ENCODE data around the gene FOXJ2. TPM values are rescaled to one million over a fixed set of nuclear protein-coding genes. Genes with fewer than 3 reads are reported as not detected.
A peak's percentile ranks its signal among the peaks of the same experiment; 100 is the strongest.
"Not testable (repeated sequence)": the region's sequence is repeated elsewhere in the genome, so short reads cannot be mapped to it uniquely, and the experiment has no call there.

Gene FOXJ2
- total RNA-seq, 6 experiments from 2014 or later = 4.4 to 5.7 (median 4.8) TPM

DNA sequence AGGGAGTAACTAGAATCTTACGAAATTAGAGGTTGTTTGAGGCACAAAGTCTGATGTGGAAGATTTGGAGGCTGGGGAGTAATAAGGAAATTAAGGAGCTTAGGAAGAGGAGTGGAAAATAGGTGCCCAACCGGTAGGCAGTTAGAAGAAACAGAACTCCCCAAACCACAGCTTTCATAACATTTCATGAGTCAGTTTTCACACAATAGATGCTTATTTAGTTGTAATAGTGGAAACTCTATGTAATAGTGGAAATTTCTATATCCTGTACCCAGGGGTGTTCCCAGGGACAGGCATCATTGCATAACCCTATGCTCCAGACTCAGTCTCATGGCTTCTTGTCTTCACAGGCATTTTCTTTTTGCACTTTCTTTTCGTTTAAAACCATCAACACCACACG lies 25.3 kb downstream of the FOXJ2 start:
- 49% methylated on average over 4 of the region's 4 CpGs for WGBS (ENCODE audit: insufficient coverage, low coverage, low lambda C conversion rate, missing lambda C conversion rate)
- no peaks in the 10 kb centered on the region for H3K27me3 ChIP-seq
- TF ChIP-seq POLR2A (IDR thresholded peaks at IDR 0.05) = no peak
- no peak for TF ChIP-seq CTCF (IDR thresholded peaks at IDR 0.05)
- DNase-seq (no peak), ATAC-seq (peak; percentile 23 to 68 (median 36))
- intact Hi-C loops (cut with DNase I) = no loop called here
- H3K9me3 ChIP-seq = no peaks in the 10 kb centered on the region
- H3K36me3 ChIP-seq = peaks cover 0 to 10% (median 5%) of the 10 kb centered on the region in 4 donors
- H3K27ac ChIP-seq = no peak overlapping the region
- no peak overlapping the region for H3K4me3 ChIP-seq
- no peaks in the 10 kb centered on the region for H3K4me1 ChIP-seq

- intact Hi-C loops (cut with DNase I) = no loop called here
- Histone ChIP-seq H3K27me3 (no peaks in the 10 kb centered on the region), H3K9me3 (no peaks in the 10 kb centered on the region), H3K4me3 (no peak overlapping the region), H3K4me1 (no peaks in the 10 kb centered on the region), H3K36me3 (peaks cover 0 to 4% (median under 1%) of the 10 kb centered on the region in 4 donors), H3K27ac (no peak overlapping the region)
- 41% methylated on average over 5 of the region's 6 CpGs for WGBS (ENCODE audit: insufficient coverage, low coverage, low lambda C conversion rate, missing lambda C conversion rate)
- no peak for DNase-seq
- no peak for ATAC-seq
- TF ChIP-seq CTCF (IDR thresholded peaks at IDR 0.05) (no peak), POLR2A (IDR thresholded peaks at IDR 0.05) (no peak)
Observed at GRCh38 chr12:8058506-8058905, 26.0 kb downstream of the FOXJ2 start.

- intact Hi-C loops (cut with DNase I) = no loop called here
- TF ChIP-seq CTCF (IDR thresholded peaks at IDR 0.05) (no peak), POLR2A (IDR thresholded peaks at IDR 0.05) (no peak)
- H3K27ac ChIP-seq = no peak overlapping the region
- H3K4me1 ChIP-seq = no peaks in the 10 kb centered on the region
- H3K4me3 ChIP-seq = peak overlapping the region in 1 of 3 donors; percentile 11
- ATAC-seq (no peak), DNase-seq (no peak)
- no peaks in the 10 kb centered on the region for H3K27me3 ChIP-seq
- H3K9me3 ChIP-seq = no peaks in the 10 kb centered on the region
- H3K36me3 ChIP-seq = no peaks in the 10 kb centered on the region
Observed at GRCh38 chr12:8064131-8064530, 31.6 kb downstream of the FOXJ2 start.

DNA sequence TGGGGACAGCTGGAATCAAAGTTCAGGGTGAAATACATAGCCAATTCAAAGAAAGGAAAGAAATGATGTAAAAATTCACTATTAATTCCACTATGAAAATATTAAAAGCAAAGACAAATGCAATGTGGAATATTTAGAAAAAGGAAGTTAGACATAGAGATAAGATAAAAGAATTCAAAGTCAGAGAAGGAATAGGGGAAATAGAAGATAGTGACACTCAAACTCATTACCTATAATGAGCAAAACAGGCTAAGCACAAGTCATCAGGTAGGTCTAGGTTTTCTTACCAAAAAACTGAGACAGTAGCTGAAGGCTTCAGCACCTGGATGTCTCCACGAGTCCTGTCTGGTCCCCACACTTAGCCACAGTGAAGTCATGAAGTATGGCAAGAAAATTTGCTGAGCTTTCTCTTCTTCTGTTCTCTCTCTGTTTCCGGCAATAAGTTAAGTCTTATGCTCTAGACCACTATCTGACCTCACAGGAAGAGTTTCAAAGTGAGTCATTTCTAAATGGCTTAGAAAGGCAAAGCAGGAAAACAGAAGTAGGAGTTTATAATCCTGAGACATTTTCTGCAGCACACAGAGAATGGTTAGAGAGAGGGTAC lies 33.6 kb downstream of the FOXJ2 start, which contains the start of gene C3AR1:
Gene C3AR1, minus strand, starts transcription at position 369 of the 604 bp plus-strand sequence. CDS start 6,174 bp downstream, outside the sequence.
- Histone ChIP-seq H3K4me1 (no peaks in the 10 kb centered on the region), H3K4me3 (peak within 1 kb of the TSS in 1 of 3 donors; percentile 11), H3K9me3 (no peaks in the 10 kb centered on the region), H3K27me3 (no peaks in the 10 kb centered on the region), H3K36me3 (no peaks in the 10 kb centered on the region), H3K27ac (peak within 1 kb of the TSS in 2 of 3 donors; percentile 20 to 42)
- no peak for TF ChIP-seq CTCF (IDR thresholded peaks at IDR 0.05)
- TF ChIP-seq POLR2A (IDR thresholded peaks at IDR 0.05) = peak; percentile 68
- intact Hi-C loops (cut with DNase I) = no loop called here
- no peak for DNase-seq
- peak; percentile 63 to 90 (median 84) for ATAC-seq
- 24% methylated on average over 2 of the region's 2 CpGs for WGBS (ENCODE audit: insufficient coverage, low coverage, low lambda C conversion rate, missing lambda C conversion rate)

GRCh38 chr12:8069582-8069981 lies 37.1 kb downstream of the FOXJ2 start:
- no peak overlapping the region for H3K27ac ChIP-seq
- no peaks in the 10 kb centered on the region for H3K4me1 ChIP-seq
- ATAC-seq (peak in 2 of 4 donors; percentile 15 to 22), DNase-seq (no peak)
- no peaks in the 10 kb centered on the region for H3K36me3 ChIP-seq
- no peaks in the 10 kb centered on the region for H3K27me3 ChIP-seq
- intact Hi-C loops (cut with DNase I) = no loop called here
- no peak overlapping the region for H3K4me3 ChIP-seq
- TF ChIP-seq CTCF (IDR thresholded peaks at IDR 0.05) (no peak), POLR2A (IDR thresholded peaks at IDR 0.05) (no peak)
- H3K9me3 ChIP-seq = no peaks in the 10 kb centered on the region

DNA sequence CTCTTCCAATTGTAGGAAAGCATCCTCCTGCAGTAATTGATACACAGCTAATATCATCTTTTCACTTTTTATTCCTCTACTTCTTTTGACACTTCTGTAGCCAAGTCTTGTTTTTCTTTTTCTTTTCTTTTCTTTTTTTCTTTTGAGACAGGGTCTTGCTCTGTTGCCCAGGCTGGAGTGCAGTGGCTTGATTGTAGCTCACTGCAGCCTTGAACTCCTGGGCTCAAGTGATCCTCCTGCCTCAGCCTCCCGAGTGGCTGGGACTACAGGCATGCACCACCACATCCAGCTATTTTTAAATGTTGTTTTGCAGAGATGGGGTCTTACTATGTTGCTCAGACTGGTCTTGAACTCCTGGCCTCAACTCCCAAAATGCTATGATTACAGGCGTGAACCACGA lies 39.3 kb downstream of the FOXJ2 start:
- H3K9me3 ChIP-seq; ATAC-seq; H3K4me1 ChIP-seq; DNase-seq; H3K36me3 ChIP-seq; H3K27me3 ChIP-seq; intact Hi-C loops (cut with DNase I); H3K4me3 ChIP-seq; H3K27ac ChIP-seq: not testable (repeated sequence)
- WGBS (ENCODE audit: insufficient coverage, low coverage, low lambda C conversion rate, missing lambda C conversion rate) = 87% methylated on average over 3 of the region's 3 CpGs

Data from right lobe of liver (tissue), 6 donors.